Naive thymus-derived CD8-positive, alpha-beta T cell (primary cell): ENCODE results near the gene EIF3I. TPM values are rescaled to one million over a fixed set of nuclear protein-coding genes. Genes with fewer than 3 reads are reported as not detected.

Experiments
- ATAC-seq, 2 donors: fragments of 150-1000 bp; cut with Tn5 transposase in 1 of 2; sonication (Bioruptor Pico), chemical (Tn5 transposase) in 1 of 2; 1 replicate in 1 of 2; 2 replicates in 1 of 2; pipeline ENCODE4 v1.10.0; 2021; ENCODE audit warnings: mild to moderate bottlenecking in 2 of 2, moderate library complexity in 2 of 2
- POLR2A ChIA-PET: fragments of 350-600 bp; sonication (Branson Sonifier 250); formaldehyde crosslinking; loops from one replicate; lab custom pipeline; 2021; ENCODE audit warnings: antibody characterized with exemption; lab: Charles Lee
- DNase-seq, 10 donors: peaks; one replicate each; pipeline versions ENCODE4 v3.0.0 to v3.0.0-alpha.2; 2020 to 2022
- H3K27ac Mint-ChIP-seq, 10 donors: one replicate each; pipeline ENCODE4 v1.8.0; 2020 to 2022; ENCODE audit warnings: mild to moderate bottlenecking in 10 of 10, mixed read lengths in 10 of 10, moderate library complexity in 4 of 10, inconsistent platforms in 1 of 10
- H3K27me3 Mint-ChIP-seq, 5 donors: one replicate each; pipeline ENCODE4 v1.8.0; 2021 to 2022; ENCODE audit warnings: mixed read lengths in 5 of 5
- H3K36me3 Mint-ChIP-seq, 3 donors: one replicate each; pipeline ENCODE4 v1.8.0; 2020 to 2022; ENCODE audit warnings: mixed read lengths in 3 of 3, mild to moderate bottlenecking in 2 of 3, inconsistent platforms in 1 of 3
- H3K4me1 Mint-ChIP-seq, 4 donors: one replicate each; pipeline ENCODE4 v1.8.0; 2021 to 2022; ENCODE audit warnings: mixed read lengths in 4 of 4
- H3K4me3 Mint-ChIP-seq, 10 donors: one replicate each; pipeline ENCODE4 v1.8.0; 2020 to 2022; ENCODE audit warnings: mild to moderate bottlenecking in 10 of 10, mixed read lengths in 10 of 10, moderate library complexity in 6 of 10, inconsistent platforms in 1 of 10
- H3K9me3 Mint-ChIP-seq, 9 donors: one replicate each; pipeline ENCODE4 v1.8.0; 2020 to 2022; ENCODE audit warnings: mixed read lengths in 9 of 9, mild to moderate bottlenecking in 3 of 9, inconsistent platforms in 1 of 9, moderate library complexity in 1 of 9
- polyA plus RNA-seq, 3 donors: library from polyadenylated mRNA; unstranded; fragments of 300-500 nt; fragmentation: Illumina TruSeq; gene quantifications; one replicate each; pipeline ENCODE4 v1.2.3, GENCODE V29; 2021
- total RNA-seq, 8 experiments: library from RNA in 2 of 8; stranded (reverse) in 2 of 8; gene quantifications; one replicate each; pipeline ENCODE4 v1.2.3 and lab custom pipeline; 2021 to 2026

Gene EIF3I
- total and polyA plus RNA-seq, 5 experiments from 2014 or later = 80.3 to 181 (median 167) TPM

DNA sequence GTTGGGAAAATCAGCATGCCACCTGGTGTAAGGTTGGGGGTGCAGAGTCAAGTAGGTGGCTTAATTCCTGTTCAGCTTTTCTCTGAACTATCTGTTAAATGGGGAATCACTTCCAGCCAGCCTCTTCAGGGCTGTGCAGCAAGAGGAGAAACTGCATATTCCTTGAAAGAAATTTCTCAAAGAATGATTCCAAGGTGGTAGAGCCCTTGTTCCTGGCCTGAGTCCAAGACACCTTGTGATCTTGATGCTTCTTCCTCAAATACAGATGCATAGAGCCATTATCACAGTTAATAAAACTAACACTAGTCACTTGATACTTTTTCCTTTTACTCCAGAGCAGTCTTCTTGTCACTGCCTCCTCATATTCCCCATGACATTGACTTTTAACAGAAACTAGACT is 37.6 kb upstream of the EIF3I start:
- Mint-ChIP-seq H3K9me3 (no peaks in the 10 kb centered on the region), H3K4me1 (peaks cover 34 to 52% (median 47%) of the 10 kb centered on the region in 4 donors), H3K27me3 (no peaks in the 10 kb centered on the region), H3K4me3 (no peak overlapping the region), H3K27ac (no peak overlapping the region), H3K36me3 (peaks cover 0 to 77% (median 13%) of the 10 kb centered on the region in 3 donors)
- POLR2A ChIA-PET = interaction anchor here (0.8 kb wide), 1 partner anchor 16 kb away, joined by 3 read pairs; the partner anchor contains the start of gene CCDC28B
- ATAC-seq (no peak), DNase-seq (no peak)

DNA sequence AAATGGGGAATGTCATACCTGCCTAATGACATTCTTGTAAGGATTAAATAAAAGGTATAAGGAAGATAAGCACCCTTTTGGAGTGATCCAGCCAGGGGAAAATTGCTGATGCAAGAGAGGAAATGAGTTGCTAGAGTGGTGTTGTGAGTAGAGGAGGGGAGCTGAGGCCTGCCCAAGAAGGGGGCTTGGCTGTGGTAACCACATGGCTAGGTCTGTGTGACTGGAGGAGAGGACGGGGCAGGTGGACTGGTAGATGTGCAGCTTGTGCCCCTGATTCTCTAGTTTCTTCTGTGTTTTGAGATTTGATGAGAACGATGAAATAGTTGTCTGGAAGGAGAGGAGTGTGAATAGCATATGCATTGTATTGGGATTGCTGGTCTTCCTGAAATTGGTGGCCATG is 36.1 kb upstream of the EIF3I start:
- ATAC-seq = no peak
- no peak for DNase-seq
- H3K36me3 Mint-ChIP-seq = peaks cover 0 to 87% (median 19%) of the 10 kb centered on the region in 3 donors
- POLR2A ChIA-PET = no interaction called here
- peak overlapping the region in 2 of 10 donors; percentile 17 to 42 for H3K27ac Mint-ChIP-seq
- H3K27me3 Mint-ChIP-seq = no peaks in the 10 kb centered on the region
- H3K4me3 Mint-ChIP-seq = no peak overlapping the region
- H3K4me1 Mint-ChIP-seq = peaks cover 26 to 41% (median 35%) of the 10 kb centered on the region in 4 donors
- H3K9me3 Mint-ChIP-seq = no peaks in the 10 kb centered on the region

DNA sequence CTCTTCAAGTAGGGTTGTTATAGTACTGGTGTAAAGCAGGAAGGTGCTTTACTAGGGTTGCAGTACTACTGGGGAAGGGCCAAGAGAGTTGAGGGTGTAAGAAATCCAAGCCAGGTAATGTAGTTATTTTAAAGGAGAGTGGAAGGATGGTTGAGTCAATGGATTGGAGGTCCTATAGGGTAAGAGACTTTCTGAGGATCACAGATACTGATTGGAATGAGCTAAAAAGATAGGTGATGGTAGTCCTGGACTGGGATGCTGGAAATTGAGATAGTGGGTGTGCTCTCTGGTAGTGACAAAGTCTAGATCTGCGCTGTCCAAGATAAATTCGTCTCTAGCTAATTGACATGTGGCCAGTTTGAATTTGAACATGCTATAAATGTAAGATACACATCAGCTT is 35.7 kb upstream of the EIF3I start:
- Mint-ChIP-seq H3K4me3 (no peak overlapping the region), H3K36me3 (peaks cover 0 to 87% (median 22%) of the 10 kb centered on the region in 3 donors), H3K4me1 (peaks cover 22 to 37% (median 31%) of the 10 kb centered on the region in 4 donors), H3K27ac (peak overlapping the region in 3 of 10 donors; percentile 17 to 42 (median 22)), H3K27me3 (no peaks in the 10 kb centered on the region), H3K9me3 (no peaks in the 10 kb centered on the region)
- POLR2A ChIA-PET = no interaction called here
- ATAC-seq = no peak
- DNase-seq = no peak

DNA sequence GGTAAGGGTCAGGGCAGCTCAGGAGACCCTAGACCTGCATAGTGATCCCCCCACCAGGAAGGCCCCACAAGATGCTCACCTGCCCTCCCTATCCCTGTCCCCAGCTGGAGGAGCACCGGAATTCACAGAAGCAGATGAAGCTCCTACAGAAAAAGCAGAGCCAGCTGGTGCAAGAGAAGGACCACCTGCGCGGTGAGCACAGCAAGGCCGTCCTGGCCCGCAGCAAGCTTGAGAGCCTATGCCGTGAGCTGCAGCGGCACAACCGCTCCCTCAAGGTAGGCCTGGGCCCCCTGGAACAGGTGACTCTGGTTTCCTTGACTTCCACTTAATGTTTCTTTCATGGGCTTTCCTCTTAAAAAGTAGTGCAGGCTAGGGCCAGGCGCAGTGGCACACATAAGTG is 34.4 kb upstream of the EIF3I start:
- Mint-ChIP-seq H3K27me3 (no peaks in the 10 kb centered on the region), H3K4me3 (no peak overlapping the region), H3K27ac (no peak overlapping the region), H3K36me3 (peaks cover 0 to 89% (median 30%) of the 10 kb centered on the region in 3 donors), H3K4me1 (peaks cover 19 to 25% (median 25%) of the 10 kb centered on the region in 4 donors), H3K9me3 (no peaks in the 10 kb centered on the region)
- ATAC-seq (no peak), DNase-seq (no peak)
- POLR2A ChIA-PET = interaction anchor here (0.7 kb wide), 2 partner anchors 9 to 145 kb away, joined by 3 to 4 read pairs; partner anchors contain the start of gene TXLNA

DNA sequence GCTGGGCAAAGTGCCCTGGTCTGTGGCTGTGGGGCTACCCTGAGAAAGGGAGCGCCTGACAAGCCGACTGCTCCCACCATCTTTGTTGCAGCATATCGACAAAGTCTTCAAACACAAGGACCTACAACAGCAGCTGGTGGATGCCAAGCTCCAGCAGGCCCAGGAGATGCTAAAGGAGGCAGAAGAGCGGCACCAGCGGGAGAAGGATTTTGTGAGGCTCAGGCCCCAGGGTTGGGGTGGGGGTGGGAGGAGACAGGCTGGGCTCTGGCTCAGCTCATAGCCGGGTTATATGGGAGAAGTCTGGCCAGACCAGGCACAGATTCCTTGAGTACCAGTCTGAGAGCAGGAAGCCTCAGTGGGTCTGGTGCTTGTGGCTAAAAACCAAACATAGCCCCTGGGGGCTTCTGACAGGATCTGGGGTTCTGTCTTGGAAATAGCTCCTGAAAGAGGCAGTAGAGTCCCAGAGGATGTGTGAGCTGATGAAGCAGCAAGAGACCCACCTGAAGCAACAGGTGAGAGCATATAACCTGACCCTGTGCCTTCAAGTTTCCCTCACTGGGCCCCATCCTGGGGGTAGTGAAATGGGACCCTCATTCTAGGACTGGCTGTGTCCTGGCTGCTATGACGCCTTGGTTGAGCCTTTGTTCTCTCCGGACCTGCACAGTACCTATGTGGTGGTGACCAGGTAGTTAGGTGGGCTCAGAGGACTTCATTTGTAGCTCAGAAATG is 29.8 kb upstream of the EIF3I start:
- no peaks in the 10 kb centered on the region for H3K9me3 Mint-ChIP-seq
- H3K4me3 Mint-ChIP-seq = no peak overlapping the region
- H3K4me1 Mint-ChIP-seq = peaks cover 20 to 37% (median 30%) of the 10 kb centered on the region in 4 donors
- H3K27me3 Mint-ChIP-seq = no peaks in the 10 kb centered on the region
- peaks cover 5 to 89% (median 44%) of the 10 kb centered on the region in 3 donors for H3K36me3 Mint-ChIP-seq
- POLR2A ChIA-PET = interaction anchor here (0.5 kb wide), 1 partner anchor 179 kb away, joined by 5 read pairs; no protein-coding TSS in a partner anchor
- DNase-seq (no peak), ATAC-seq (no peak)
- H3K27ac Mint-ChIP-seq = no peak overlapping the region

DNA sequence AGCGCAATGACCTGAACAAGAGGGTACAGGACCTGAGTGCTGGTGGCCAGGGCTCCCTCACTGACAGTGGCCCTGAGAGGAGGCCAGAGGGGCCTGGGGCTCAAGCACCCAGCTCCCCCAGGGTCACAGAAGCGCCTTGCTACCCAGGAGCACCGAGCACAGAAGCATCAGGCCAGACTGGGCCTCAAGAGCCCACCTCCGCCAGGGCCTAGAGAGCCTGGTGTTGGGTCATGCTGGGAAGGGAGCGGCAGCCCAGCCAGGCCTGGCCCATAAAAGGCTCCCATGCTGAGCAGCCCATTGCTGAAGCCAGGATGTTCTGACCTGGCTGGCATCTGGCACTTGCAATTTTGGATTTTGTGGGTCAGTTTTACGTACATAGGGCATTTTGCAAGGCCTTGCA is 27.2 kb upstream of the EIF3I start:
- peaks cover 5 to 67% (median 32%) of the 10 kb centered on the region in 3 donors for H3K36me3 Mint-ChIP-seq
- H3K9me3 Mint-ChIP-seq = no peaks in the 10 kb centered on the region
- ATAC-seq (no peak), DNase-seq (no peak)
- H3K27me3 Mint-ChIP-seq = no peaks in the 10 kb centered on the region
- H3K4me1 Mint-ChIP-seq = peaks cover 26 to 50% (median 40%) of the 10 kb centered on the region in 4 donors
- POLR2A ChIA-PET = interaction anchor here (1.1 to 1.4 kb wide), 2 partner anchors 9 to 16 kb away, joined by 3 to 5 read pairs; partner anchors contain the start of gene TXLNA
- no peak overlapping the region for H3K4me3 Mint-ChIP-seq
- no peak overlapping the region for H3K27ac Mint-ChIP-seq

DNA sequence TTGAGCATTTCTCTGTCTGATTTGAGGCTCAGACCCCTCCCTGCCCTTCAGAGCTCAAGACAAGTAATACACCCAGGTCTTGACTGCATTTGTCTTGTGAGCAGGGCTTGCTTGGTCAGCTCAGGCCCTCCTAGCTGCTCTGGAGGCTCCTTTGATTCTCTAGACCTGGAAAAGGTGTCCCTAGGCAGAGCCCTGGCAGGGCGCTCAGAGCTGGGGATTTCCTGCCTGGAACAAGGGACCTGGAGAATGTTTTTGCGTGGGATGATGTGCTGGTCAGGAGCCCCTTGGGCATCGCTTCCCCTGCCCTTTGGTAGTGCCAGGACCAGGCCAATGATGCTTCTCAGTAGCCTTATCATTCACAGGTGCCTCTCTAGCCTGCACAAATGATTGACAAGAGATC is 26.7 kb upstream of the EIF3I start:
- peaks cover 5 to 61% (median 30%) of the 10 kb centered on the region in 3 donors for H3K36me3 Mint-ChIP-seq
- H3K27ac Mint-ChIP-seq = peak overlapping the region in 1 of 10 donors; percentile 75
- H3K4me3 Mint-ChIP-seq = peak overlapping the region in 1 of 10 donors; percentile 66
- H3K4me1 Mint-ChIP-seq = peaks cover 29 to 55% (median 44%) of the 10 kb centered on the region in 4 donors
- H3K27me3 Mint-ChIP-seq = no peaks in the 10 kb centered on the region
- POLR2A ChIA-PET = interaction anchor here (0.5 to 1.4 kb wide), 5 partner anchors 16 to 122 kb away, joined by 3 to 5 read pairs (median 3); partner anchors contain the start of gene TXLNA
- ATAC-seq (no peak), DNase-seq (no peak)
- no peaks in the 10 kb centered on the region for H3K9me3 Mint-ChIP-seq

DNA sequence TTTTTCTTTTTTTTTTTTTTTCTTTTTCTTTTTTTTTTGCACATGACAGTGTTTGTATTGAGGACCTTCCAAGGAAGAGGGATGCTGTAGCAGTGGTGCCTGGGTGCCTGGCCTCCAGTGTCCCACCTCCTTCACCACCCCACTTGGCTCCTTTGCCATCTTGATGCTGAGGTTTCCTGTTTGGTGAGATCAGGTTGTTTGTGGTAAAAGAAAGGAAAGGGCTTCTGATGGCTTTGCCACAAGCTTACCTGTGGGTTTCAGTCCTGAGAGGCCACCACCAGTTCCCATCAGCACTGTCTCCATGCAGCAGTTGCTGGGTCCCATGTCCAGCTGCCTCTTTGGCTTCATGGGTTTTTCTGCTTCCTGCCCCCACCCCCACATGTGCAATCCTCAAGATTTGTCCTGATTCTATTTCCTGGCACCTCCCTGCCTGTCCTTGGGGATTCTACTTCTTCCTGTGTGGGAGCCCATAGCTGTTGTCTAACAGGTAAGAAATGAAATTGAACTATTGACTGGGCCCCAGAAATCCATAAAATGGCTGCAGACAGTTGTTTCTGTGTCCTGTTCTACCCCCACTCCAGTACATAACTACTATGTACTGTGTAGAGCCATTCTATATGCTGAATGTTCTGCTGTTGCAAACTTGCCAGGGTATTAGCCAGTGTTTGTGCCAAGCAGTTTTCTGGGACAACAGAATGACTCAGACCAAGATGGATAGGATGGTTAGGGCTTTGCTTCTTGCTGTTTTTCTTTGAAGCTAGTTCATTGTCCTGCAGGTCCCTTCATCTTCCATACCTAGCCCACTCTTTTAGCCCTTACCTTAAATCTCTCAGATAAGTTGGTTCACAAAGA is 26.0 kb upstream of the EIF3I start:
- Mint-ChIP-seq H3K36me3 (peaks cover 5 to 54% (median 30%) of the 10 kb centered on the region in 3 donors), H3K27me3 (no peaks in the 10 kb centered on the region), H3K4me1 (peaks cover 29 to 60% (median 44%) of the 10 kb centered on the region in 4 donors), H3K9me3 (no peaks in the 10 kb centered on the region), H3K27ac (peak overlapping the region in 6 of 10 donors; percentile 4 to 87 (median 66)), H3K4me3 (peak overlapping the region in 8 of 10 donors; percentile 33 to 78 (median 58))
- POLR2A ChIA-PET = interaction anchor here (0.5 to 1.4 kb wide), 5 partner anchors 17 to 123 kb away, joined by 3 to 5 read pairs (median 4); partner anchors contain the start of genes KPNA6 and TXLNA
- ATAC-seq = peak; percentile 7 to 9
- peak in 3 of 10 donors; percentile 20 to 29 (median 25) for DNase-seq

DNA sequence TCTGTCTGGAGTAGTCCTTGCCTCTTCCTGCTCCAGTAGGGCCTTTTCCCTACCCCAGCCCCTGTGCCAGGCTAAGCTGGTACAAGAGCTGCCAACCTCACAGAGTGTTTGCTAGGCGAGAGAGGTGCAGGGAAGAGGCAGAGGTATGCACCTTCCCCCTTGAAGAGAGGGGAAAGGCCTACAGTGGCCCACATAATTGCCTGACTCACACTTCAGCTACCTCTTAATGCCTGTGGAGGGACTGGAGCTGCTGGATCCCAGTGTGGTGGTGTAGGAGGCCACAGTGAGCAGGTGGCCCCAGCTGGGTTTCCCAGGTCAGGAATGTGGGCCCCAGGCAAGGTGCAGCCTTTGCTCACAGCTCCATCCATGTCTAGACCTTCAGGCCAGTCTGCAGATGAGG is 25.1 kb upstream of the EIF3I start:
- Mint-ChIP-seq H3K4me3 (peak overlapping the region in 3 of 10 donors; percentile 29 to 66 (median 33)), H3K4me1 (peaks cover 36 to 69% (median 52%) of the 10 kb centered on the region in 4 donors), H3K36me3 (peaks cover 5 to 46% (median 21%) of the 10 kb centered on the region in 3 donors), H3K27ac (peak overlapping the region in 8 of 10 donors; percentile 4 to 87 (median 66)), H3K27me3 (no peaks in the 10 kb centered on the region), H3K9me3 (no peaks in the 10 kb centered on the region)
- no peak for DNase-seq
- POLR2A ChIA-PET = interaction anchor here (0.5 to 1.6 kb wide), 6 partner anchors 8 to 139 kb away, joined by 3 to 5 read pairs (median 4); partner anchors contain the start of genes DCDC2B, IQCC, KPNA6 and MARCKSL1
- ATAC-seq = no peak

DNA sequence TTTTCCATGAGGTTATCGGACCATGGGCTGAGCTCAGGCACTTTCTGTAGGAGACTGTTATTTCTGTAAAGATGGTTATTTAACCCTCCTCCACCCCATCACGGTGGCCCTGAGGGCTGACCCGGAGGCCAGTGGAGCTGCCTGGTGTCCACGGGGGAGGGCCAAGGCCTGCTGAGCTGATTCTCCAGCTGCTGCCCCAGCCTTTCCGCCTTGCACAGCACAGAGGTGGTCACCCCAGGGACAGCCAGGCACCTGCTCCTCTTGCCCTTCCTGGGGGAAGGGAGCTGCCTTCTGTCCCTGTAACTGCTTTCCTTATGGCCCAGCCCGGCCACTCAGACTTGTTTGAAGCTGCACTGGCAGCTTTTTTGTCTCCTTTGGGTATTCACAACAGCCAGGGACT is 24.4 kb upstream of the EIF3I start:
- Mint-ChIP-seq H3K4me3 (peak overlapping the region in 1 of 10 donors; percentile 10), H3K9me3 (no peaks in the 10 kb centered on the region), H3K27ac (peak overlapping the region in 4 of 10 donors; percentile 17 to 80 (median 70)), H3K27me3 (no peaks in the 10 kb centered on the region), H3K36me3 (peaks cover 5 to 38% (median 19%) of the 10 kb centered on the region in 3 donors), H3K4me1 (peaks cover 39 to 75% (median 58%) of the 10 kb centered on the region in 4 donors)
- ATAC-seq = no peak
- no peak for DNase-seq
- POLR2A ChIA-PET = interaction anchor here (0.6 to 1.7 kb wide), 8 partner anchors 8 to 138 kb away, joined by 3 to 5 read pairs (median 4); partner anchors contain the start of genes DCDC2B, IQCC, MARCKSL1 and TXLNA

DNA sequence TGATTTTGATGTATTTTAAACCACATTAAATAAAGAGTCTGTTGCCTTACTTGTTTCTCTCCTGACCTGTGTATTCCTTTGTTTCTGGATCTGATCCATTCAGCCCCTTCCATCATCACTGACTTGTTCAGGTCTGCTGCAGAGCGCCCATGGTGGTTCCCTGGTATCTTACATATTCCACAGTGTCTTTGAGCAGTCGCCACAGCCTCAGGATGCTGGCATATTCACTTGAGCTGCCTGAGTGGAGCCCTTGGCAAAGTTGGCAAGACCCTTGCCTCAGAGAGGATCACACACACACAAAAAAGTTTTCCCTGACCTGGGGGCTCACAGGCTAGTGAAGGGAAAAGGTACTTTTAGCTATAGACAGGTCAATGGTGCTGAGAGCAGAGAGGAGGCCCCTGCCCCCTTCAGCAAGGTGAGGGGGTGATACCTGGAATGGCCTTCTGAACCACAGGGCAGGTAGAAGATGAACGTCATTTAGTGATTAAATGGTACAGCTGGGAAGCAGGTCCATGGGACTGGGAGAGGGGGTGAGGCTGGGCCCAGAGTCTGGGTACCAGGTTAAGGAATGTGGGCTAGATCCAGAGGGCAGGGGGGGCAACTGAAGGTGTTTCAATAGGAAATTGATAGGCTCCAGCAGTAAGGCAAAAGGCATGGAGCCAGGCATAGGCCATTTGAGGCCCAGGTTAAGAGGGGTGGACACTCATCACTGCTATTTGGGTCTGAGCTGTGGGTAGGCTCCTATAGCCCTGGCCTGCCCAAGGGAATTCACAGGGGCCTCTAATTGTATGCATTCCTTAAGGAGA is 23.8 kb upstream of the EIF3I start:
- Mint-ChIP-seq H3K9me3 (no peaks in the 10 kb centered on the region), H3K27me3 (no peaks in the 10 kb centered on the region), H3K4me1 (peaks cover 39 to 75% (median 58%) of the 10 kb centered on the region in 4 donors), H3K36me3 (peaks cover 5 to 35% (median 14%) of the 10 kb centered on the region in 3 donors), H3K27ac (peak overlapping the region; percentile 17 to 87 (median 56)), H3K4me3 (peak overlapping the region in 4 of 10 donors; percentile 23 to 60 (median 40))
- ATAC-seq (no peak), DNase-seq (no peak)
- POLR2A ChIA-PET = interaction anchor here (0.6 to 1.7 kb wide), 6 partner anchors 18 to 107 kb away, joined by 3 to 5 read pairs (median 3); partner anchors contain the start of genes HDAC1 and TXLNA
